ENCODE measurements around the gene CLIP3. TPM values are rescaled to one million over a fixed set of nuclear protein-coding genes. Genes with fewer than 3 reads are reported as not detected.

CLIP3 gene
- total RNA-seq, 1 experiment from 2014 or later = 1.5 TPM

GRCh38 chr19:36008336-36008978 lies 24.2 kb downstream of the CLIP3 start, which contains the start of gene SYNE4:
SYNE4 (minus strand) TSS chr19:36008813; CDS start chr19:36008681, 132 bp downstream.
- Histone ChIP-seq H3K27me3 (ENCODE audit: insufficient read depth, low read length) (no peaks in the 10 kb centered on the region), H3K4me1 (ENCODE audit: control insufficient read depth in 1 of 2, insufficient read depth in 2 of 2, low read length in 2 of 2) (peaks cover 12 to 35% of the 10 kb centered on the region in 2 experiments; a peak in 3 of 4 replicates), H4K20me1 (ENCODE audit: insufficient read depth) (no peaks in the 10 kb centered on the region), H3K9me2 (ENCODE audit: insufficient read depth) (no peaks in the 10 kb centered on the region), H3K4me3 (replicated peaks in 1 of 2; ENCODE audit: low read depth in 1 of 2, low read length in 2 of 2) (peak within 1 kb of the TSS; percentile 89 to 98), H3K4me2 (ENCODE audit: low read length) (peak within 1 kb of the TSS; percentile 100), H3K36me3 (ENCODE audit: control insufficient read depth in 1 of 2, insufficient read depth in 2 of 2, low read length in 2 of 2) (peaks cover 0 to 2% of the 10 kb centered on the region in 2 experiments; a peak in 1 of 4 replicates), H3K9ac (ENCODE audit: low read length) (peak within 1 kb of the TSS; percentile 91), H3K79me2 (ENCODE audit: insufficient read depth, low read length) (peaks cover 18% of the 10 kb centered on the region; the same call in 1 of the 2 replicates), H3K27ac (ENCODE audit: low read depth, low read length) (peak within 1 kb of the TSS; percentile 87), H3K9me3 (ENCODE audit: control insufficient read depth in 1 of 2, insufficient read depth in 1 of 2, low read depth in 1 of 2, low read length in 2 of 2) (no peaks in the 10 kb centered on the region), H2AFZ (ENCODE audit: low read depth, low read length, poor library complexity, severe bottlenecking) (peak within 1 kb of the TSS; percentile 6)
- ChIA-PET RAD21 (ENCODE audit: low non-redundant PET in 1 of 2, low total read pairs in 2 of 2, uncharacterized antibody in 2 of 2, unreplicated experiment in 2 of 2) (interaction anchor here in 1 of 2 experiments (0.5 to 1.5 kb wide), 2 partner anchors 106 to 125 kb away, joined by 3 to 9 read pairs; partner anchors contain the start of gene POLR2I), POLR2A (interaction anchor here (0.9 to 1.7 kb wide), 6 partner anchors 11 to 760 kb away, joined by 3 to 7 read pairs (median 3); no protein-coding TSS in a partner anchor), CTCF (no interaction called here)
- intact Hi-C loops (cut with micrococcal nuclease) = loop anchor here (10.0 kb wide), 1 partner anchor 106 kb away; the partner anchor contains the start of genes OVOL3, POLR2I and TBCB
- peak; percentile 91 for ATAC-seq
- BruUV-seq (replicated peaks) = TSS peak; percentile 55
- peak; percentile 75 for DNase-seq (ENCODE audit: low read depth, low spot score)
- TF ChIP-seq ZFX (IDR thresholded peaks at IDR 0.05) = peak; percentile 80
- no peak for TF ChIP-seq SIN3A (IDR thresholded peaks at IDR 0.05; ENCODE audit: low read depth)
- TF ChIP-seq YY1 (IDR thresholded peaks at IDR 0.05; ENCODE audit: extremely low read depth, insufficient replicate concordance, low read depth, low read length) = peak; percentile 54
- TF ChIP-seq POLR2A (IDR thresholded peaks at IDR 0.05; ENCODE audit: borderline replicate concordance, extremely low read depth, insufficient read depth, insufficient read length) = no peak
- no peak for TF ChIP-seq ZBTB33 (IDR thresholded peaks at IDR 0.05; ENCODE audit: extremely low read depth, insufficient replicate concordance, low read length)
- no peak for TF ChIP-seq SRF (IDR thresholded peaks at IDR 0.05; ENCODE audit: low read depth)
- TF ChIP-seq REST (IDR thresholded peaks at IDR 0.05; ENCODE audit: low read depth) = no peak
- no peak for TF ChIP-seq ZNF274 (IDR thresholded peaks at IDR 0.05; ENCODE audit: low read depth, low read length)
- peak; percentile 58 for TF ChIP-seq TCF7L2 (IDR thresholded peaks at IDR 0.05; ENCODE audit: borderline replicate concordance, extremely low read depth, insufficient read depth, insufficient read length)
- no peak for TF ChIP-seq ELF1 (IDR thresholded peaks at IDR 0.05; ENCODE audit: borderline replicate concordance, low read depth)
- TF ChIP-seq FOSL1 (IDR thresholded peaks at IDR 0.05; ENCODE audit: low read depth) = no peak
- no peak for TF ChIP-seq EGR1 (IDR thresholded peaks at IDR 0.05; ENCODE audit: low read depth)
- TF ChIP-seq CEBPB (IDR thresholded peaks at IDR 0.05; ENCODE audit: low read depth) = no peak
- TF ChIP-seq JUND (IDR thresholded peaks at IDR 0.05) = no peak
- TF ChIP-seq CBX3 (IDR thresholded peaks at IDR 0.05; ENCODE audit: low read depth) = no peak
- no peak for TF ChIP-seq RAD21 (IDR thresholded peaks at IDR 0.05; ENCODE audit: low read depth)
- peak; percentile 44 for TF ChIP-seq SP1 (IDR thresholded peaks at IDR 0.05; ENCODE audit: low read depth)
- TF ChIP-seq EZH2 (IDR thresholded peaks at IDR 0.05) = no peak
- peak; percentile 70; the same call in 1 of the 2 replicates for TF ChIP-seq MAX (IDR thresholded peaks at IDR 0.05)
- no peak for TF ChIP-seq CTCF (IDR thresholded peaks at IDR 0.05 in 2 of 3, conservative IDR thresholded peaks at IDR 0.05 in 1 of 3; ENCODE audit: borderline replicate concordance in 1 of 3, insufficient read depth in 1 of 3, low read depth in 2 of 3, low read length in 2 of 3)

Data from HCT116 (cell line).